ENCODE results near the gene TPPP2.

GRCh38 chr14:21026274-21026987, 3.6 kb upstream of the TPPP2 start:
- TF ChIP-seq CTCF (IDR thresholded peaks at IDR 0.05) (no peak), POLR2A (IDR thresholded peaks at IDR 0.05; ENCODE audit: low read depth) (no peak), EP300 (IDR thresholded peaks at IDR 0.05) (no peak)

Data from esophagus muscularis mucosa (tissue), 4 donors.